Measurements from ENCODE around the gene ING2.
"Not testable (repeated sequence)": the region's sequence is repeated elsewhere in the genome, so short reads cannot be mapped to it uniquely, and the experiment has no call there.

ING2 gene

DNA sequence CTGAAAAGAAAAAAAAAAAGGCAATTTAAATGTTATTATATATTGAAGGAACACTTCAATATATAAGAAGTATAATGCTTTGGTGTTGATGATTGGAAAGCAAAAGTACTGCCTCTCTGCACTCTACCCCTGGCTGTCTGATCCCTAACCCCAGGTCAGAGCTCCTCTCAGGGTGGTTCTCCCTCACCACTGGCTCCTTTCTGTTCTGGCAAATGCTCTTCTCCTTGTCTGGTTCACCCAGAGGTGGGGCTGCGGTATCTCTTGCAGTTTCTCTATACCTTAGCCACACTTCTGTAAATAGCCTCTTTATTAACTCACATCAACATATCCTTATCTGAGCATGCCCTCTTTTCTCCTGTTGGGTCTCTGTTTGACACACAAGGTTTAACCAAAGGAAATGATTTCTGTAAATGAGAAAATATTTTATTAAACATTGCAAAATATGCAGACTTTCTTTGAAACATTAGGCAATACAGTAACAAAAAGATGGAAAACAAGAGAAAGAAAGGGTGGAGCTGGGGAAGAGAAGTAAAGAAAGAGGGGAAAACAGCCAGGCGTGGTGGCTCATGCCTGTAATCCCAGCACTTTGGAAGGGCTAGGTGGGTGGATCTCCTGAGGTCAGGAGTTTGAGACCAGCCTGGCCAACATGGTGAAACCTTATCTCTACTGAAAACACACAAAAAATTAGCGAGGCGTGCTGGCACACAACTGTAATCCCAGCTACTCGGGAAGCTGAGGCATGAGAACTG, 45.7 kb downstream of the ING2 start:
- no peak for DNase-seq

DNA sequence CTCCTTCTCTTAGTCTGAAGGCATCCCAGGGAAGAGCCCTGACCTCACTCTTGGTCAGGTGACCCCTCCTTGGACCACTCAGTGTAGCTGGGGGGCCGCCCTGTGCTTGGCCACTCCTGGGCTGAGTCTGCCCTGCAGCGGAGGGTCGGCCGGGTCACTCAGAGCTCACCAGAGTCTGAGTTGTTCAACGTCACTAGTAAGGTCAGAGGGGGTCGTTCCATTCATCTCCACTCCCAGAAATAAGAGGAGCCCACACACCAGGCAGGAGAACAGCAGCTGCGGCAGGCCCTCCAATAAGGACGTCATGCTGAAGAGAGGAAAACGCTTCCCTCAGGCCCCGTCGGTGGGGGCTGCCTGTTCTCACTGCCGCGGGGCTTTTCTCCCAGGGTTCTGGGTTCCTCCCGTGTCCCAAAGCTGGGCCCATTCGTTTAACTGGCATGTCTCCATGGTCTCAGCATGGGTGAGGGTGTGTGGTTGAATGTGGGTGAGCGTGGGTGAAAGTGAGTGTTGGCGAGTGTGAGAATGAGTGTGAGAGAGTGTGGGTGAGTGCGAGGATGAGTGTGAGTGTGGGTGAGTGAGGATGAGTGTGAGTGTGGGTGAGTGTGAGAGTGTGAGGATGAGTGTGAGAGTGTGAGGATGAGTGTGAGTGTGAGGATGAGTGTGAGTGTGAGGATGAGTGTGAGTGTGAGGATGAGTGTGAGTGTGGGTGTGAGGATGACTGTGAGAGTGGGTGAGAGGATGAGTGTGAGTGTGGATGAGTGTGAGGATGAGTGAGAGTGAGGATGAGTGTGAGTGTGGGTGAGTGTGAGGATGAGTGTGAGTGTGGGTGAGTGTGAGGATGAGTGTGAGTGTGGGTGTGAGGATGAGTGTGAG, 47.7 kb downstream of the ING2 start:
- DNase-seq, result no peak

DNA sequence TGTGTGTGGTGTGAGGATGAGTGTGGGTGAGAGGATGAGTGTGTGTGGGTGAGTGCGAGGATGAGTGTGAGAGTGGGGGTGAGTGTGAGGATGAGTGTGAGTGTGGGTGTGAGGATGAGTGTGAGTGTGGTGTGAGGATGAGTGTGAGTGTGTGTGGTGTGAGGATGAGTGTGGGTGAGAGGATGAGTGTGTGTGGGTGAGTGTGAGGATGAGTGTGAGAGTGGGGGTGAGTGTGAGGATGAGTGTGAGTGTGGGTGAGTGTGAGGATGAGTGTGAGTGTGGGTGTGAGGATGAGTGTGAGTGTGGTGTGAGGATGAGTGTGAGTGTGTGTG, 48.3 kb downstream of the ING2 start:
- not testable (repeated sequence) for DNase-seq

DNA sequence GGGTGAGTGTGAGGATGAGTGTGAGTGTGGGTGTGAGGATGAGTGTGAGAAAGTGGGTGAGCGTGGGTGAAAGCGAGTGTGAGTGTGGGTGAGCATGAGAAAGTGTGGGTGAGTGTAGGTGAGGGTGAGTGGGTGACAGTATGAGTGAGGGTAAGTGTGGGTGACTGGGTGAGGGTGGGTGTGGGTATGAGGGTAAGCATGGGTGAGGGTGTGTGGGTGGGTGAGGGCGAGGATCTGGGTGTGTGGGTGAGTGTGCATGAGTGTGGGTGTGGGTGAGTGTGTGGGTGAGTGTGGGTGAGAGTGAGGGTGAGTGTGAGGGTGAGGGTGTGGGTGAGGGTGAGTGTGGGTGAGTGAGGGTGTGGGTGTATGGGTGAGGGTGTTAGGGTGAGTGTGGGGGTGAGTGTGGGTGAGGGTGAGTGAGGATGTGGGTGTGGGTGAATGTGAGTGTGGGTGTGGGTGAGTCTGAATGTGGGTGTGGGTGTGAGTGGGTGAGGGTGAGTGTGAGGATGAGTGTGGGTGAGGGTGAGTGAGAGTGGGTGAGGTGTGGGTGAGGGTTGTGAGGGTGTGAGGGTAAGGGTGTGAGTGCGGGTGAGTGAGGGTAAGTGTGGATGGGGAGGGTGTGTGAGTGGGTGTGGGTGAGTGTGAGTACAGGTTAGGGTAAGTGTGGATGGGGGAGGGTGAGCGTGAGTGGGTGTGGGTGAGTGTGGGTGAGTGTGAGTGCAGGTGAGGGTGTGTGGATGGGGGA, 48.9 kb downstream of the ING2 start:
- no peak for DNase-seq

DNA sequence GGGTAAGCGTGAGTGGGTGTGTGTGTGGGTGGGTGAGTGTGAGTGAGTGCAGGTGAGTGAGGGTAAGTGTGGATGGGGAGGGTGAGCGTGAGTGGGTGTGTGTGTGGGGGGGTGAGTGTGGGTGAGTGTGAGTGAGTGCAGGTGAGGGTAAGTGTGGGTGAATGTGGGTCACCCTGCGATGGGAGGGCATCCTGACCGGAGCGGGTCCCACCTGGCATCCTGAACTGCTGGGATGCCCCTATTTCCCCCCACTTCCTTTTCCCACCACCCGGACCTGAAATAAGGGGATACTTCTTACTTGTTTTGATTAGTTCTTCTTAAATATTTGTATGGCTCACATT, 49.5 kb downstream of the ING2 start:
- DNase-seq, result no peak

DNA sequence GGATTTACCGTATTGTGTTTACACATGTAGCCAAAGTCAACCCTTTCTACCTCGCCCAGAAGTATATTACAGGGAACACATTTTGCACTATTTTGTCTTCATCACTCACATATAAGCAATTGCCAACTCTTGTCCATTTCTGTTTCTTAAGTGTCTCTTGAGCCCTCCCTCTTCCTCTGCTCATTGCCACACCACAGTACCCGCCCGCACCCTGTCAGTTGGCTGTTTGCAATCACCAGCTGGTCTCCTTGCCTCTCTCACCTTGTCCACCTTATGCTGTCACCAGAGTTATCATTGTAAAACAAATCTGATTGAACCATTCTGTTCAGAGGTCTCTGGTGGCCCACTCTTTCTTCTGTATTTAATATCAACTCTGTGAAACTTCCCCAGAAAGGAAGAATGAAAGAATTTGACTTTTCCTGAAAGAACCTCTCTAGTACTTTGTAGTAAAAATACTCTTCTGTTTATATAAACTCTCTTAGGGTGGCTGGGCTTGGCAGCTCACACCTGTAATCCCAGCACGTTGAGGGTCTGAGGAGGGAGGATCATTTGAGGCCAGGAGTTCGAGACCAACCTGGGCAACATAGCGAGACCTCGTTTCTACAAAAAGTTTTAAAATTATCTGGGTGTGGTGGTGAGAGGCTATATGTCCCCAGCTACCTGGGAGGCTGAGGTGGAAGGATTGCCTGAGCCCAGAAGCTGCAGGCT, 50.2 kb downstream of the ING2 start:
- no peak for DNase-seq

DNA sequence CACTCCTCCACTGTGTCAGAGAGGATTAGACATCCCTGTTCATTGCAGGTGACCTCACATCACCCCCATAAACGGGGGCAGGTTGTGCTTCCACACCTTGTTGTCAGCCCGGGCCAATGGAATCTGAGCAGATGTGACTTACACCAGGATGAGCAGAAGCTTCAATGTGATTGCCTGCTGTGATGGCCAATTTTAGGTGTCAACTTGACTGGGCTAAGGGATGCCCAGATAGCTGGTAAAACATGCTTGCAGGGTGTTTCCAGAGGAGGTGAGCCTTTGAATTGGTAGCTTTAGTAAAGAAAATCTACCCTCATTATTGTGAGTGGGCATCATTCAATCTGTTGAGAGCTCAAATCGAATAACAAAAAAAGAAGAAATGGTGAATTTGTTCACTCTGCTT, 52.1 kb downstream of the ING2 start:
- no peak for DNase-seq

DNA sequence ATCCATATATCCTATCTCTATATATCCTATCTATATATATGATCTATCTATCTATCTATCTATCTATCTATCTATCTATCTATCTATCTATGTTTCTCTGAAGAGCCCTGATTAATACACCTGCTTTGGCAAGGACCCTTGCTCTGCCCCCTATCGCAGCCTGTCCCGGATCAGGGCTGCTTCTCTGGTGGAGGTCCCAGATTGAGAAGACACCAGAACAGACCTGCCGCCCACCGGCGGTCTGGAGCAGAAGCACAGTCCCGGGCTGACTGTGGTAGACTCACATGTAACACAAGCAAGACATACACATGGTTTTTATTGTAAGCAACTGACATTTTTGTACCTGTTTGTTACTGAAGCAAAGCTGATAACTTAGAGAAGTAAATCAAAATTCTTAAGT, 52.8 kb downstream of the ING2 start:
- DNase-seq, result no peak

DNA sequence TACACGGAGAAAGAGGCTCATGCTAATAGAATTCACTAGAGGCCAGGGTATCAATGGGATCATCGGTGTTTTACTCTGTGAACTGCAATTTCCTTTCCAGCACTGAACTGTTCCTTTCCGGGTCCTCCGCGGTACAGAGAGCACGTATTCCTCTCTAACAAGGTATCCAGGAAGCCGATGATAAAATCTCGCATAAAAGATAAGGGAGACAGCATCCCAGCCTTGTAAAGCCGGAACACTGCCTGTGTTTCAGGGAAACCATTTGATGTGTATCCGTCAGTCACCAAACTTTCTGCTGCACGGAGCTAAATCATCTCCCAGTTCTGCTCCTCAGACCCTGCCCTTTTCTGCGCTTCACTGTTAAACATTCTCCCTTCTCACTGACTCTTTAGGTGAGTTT, 54.0 kb downstream of the ING2 start:
- no peak for DNase-seq

DNA sequence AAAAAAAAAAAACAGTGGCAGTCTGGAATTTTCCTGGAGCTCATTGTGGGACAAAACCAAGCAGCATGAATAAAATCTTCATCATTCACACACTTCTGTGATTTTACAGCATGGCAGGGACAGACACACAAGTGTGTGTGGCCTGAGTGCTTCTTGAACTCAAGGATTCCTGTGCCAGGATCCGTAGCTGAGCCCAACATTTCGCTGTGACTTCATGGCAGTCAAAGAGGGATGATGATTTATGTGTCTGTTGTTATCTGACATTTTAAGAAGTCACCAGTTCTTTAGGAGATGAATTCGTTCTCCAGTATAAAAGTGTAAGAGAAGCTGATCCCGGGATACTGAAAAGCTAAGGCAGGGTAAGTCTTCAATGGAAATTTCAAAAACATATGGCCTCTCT, 57.0 kb downstream of the ING2 start:
- DNase-seq, result no peak
